Activated CD8-positive, alpha-beta T cell treated with anti-CD3 and anti-CD28 coated beads, Interleukin-2, amount 10 ng/mL, durations not matched to agents 7 days and 5 days (primary cell): ENCODE measurements around the gene POLR1C. TPM values are rescaled to one million over a fixed set of nuclear protein-coding genes. Genes with fewer than 3 reads are reported as not detected.
"Not testable (repeated sequence)": the region's sequence is repeated elsewhere in the genome, so short reads cannot be mapped to it uniquely, and the experiment has no call there.

Source experiments
- ATAC-seq: fragments of 150-1000 bp; cut with Tn5 transposase; one replicate; pipeline ENCODE4 v1.10.0; 2021; ENCODE audit warnings: moderate library complexity
- CTCF ChIA-PET: fragments of 350-600 bp; sonication (Branson Sonifier 250); formaldehyde crosslinking; loops from one replicate; lab custom pipeline; 2021; ENCODE audit warnings: antibody characterized with exemption; lab: Charles Lee
- POLR2A ChIA-PET: fragments of 350-600 bp; sonication (Branson Sonifier 250); formaldehyde crosslinking; loops from one replicate; lab custom pipeline; 2021; ENCODE audit warnings: antibody characterized with exemption; lab: Charles Lee
- DNase-seq: peaks from one replicate; pipeline ENCODE4 v3.0.0-alpha.2; 2020
- H3K27ac Mint-ChIP-seq: one replicate; pipeline ENCODE4 v1.8.0; 2021; ENCODE audit warnings: mild to moderate bottlenecking, mixed read lengths
- H3K27me3 Mint-ChIP-seq: one replicate; pipeline ENCODE4 v1.8.0; 2021; ENCODE audit warnings: low read depth, mixed read lengths
- H3K36me3 Mint-ChIP-seq: one replicate; pipeline ENCODE4 v1.8.0; 2021; ENCODE audit warnings: low read depth, mixed read lengths
- H3K4me1 Mint-ChIP-seq: one replicate; pipeline ENCODE4 v1.8.0; 2021; ENCODE audit warnings: low read depth, mixed read lengths
- H3K4me3 Mint-ChIP-seq: one replicate; pipeline ENCODE4 v1.8.0; 2021; ENCODE audit warnings: mild to moderate bottlenecking, mixed read lengths
- H3K9me3 Mint-ChIP-seq: one replicate; pipeline ENCODE4 v1.8.0; 2022; ENCODE audit warnings: mixed read lengths; ENCODE audit not compliant: insufficient read depth
- total RNA-seq, 2 experiments: library from RNA; stranded (reverse); gene quantifications; one replicate each; pipeline ENCODE4 v1.2.3, GENCODE V29; 2021

The POLR1C gene, protein sequence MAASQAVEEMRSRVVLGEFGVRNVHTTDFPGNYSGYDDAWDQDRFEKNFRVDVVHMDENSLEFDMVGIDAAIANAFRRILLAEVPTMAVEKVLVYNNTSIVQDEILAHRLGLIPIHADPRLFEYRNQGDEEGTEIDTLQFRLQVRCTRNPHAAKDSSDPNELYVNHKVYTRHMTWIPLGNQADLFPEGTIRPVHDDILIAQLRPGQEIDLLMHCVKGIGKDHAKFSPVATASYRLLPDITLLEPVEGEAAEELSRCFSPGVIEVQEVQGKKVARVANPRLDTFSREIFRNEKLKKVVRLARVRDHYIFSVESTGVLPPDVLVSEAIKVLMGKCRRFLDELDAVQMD
- 10 to 100 TPM; 34.7 to 35.4 TPM for total RNA-seq

DNA sequence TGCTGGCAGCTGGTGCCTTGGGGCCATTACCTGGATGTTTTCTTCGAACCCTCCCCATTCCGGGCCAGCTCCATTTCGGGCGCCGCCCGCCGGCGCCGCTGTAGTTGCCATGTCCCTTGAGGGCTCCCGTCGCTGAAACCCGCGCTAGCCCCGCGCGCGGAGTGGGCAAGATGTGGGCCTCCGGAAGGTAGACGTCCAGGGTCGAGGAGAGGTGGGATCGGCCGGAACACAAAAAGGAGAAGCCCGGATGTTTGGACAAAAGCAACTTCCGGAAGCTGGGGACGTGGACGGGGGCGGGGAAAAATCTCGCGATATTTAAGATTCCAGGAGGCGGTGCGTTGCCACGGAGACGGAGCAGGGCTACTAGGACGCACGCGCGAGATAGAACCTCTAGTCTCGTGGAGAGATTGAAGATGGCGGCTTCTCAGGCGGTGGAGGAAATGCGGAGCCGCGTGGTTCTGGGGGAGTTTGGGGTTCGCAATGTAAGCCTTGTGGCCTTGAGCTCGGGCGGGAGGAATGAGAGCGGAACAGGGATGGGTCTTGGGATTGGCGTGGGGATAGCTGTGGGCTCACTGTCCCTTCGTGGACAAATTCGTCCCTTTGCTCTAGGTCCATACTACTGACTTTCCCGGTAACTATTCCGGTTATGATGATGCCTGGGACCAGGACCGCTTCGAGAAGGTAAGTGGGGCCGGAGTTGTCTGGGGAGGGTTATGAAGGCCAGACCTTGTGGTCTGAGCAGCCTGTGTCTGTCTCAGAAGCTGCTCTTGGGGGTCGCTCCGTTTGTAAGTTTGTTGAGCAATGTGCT is at the start of gene POLR1C, which contains the start of gene YIPF3:
TSS of gene POLR1C (plus strand) at position 393 of the 808 bp plus-strand sequence. CDS start at position 414, 21 bp downstream.
TSS of gene YIPF3 (minus strand) at position 230 of the 808 bp plus-strand sequence. CDS start at position 111, 119 bp downstream.
- Mint-ChIP-seq H3K9me3 (no peaks in the 10 kb centered on the region), H3K4me1 (peaks cover 22% of the 10 kb centered on the region), H3K4me3 (no peak within 1 kb of the TSS), H3K36me3 (peaks cover 35% of the 10 kb centered on the region), H3K27me3 (no peaks in the 10 kb centered on the region), H3K27ac (no peak within 1 kb of the TSS)
- ChIA-PET CTCF (interaction anchor here (0.8 to 5.3 kb wide), 5 partner anchors 10 to 373 kb away, joined by 3 to 43 read pairs (median 3); partner anchors contain the start of gene DNPH1), POLR2A (interaction anchor here (0.8 to 1.9 kb wide), 12 partner anchors 10 to 587 kb away, joined by 3 to 9 read pairs (median 4); partner anchors contain the start of genes ABCC10, GTPBP2, POLH and TJAP1)
- ATAC-seq (peak; percentile 92), DNase-seq (peak; percentile 99)

DNA sequence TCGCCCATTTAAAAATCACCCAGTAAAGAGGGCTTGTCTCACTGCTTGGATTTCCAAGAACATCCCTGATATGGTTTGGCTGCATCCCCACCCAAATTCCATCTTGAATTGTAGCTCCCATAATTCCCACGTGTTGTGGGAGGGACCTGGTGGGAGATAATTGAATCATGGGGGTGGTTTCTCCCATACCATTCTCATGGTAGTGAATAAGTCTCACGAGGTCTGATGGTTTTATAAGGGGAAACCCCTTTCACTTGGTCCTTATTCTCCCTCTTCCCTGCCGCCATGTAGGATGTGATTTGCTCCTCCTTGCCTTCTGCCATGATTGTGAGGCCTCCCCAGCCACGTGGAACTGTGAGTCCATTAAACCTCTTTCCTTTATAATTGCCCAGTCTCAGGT is 49.6 kb upstream of the POLR1C start:
- POLR2A ChIA-PET = not testable (repeated sequence)

DNA sequence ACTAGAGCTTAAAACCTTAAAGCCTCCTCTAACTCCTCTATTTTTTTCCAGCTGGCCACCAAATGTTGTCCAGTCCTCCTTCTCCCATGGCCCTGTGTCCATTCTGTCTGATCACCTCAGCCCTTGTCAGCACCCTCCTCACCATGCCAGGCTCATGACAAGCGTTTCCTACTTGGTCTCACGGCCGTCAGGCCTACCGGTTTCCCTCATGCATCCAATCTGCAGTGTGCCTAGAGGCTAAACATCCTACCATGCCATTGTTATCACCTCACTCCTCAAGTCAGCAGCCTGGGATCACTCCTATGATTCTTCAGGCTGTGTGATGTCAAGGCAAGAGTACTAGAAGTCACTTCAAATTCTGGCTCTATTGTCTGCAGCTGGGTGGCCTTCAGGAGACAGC is 49.1 kb upstream of the POLR1C start:
- no peak for ATAC-seq
- ChIA-PET CTCF (interaction anchor here (1.8 kb wide), 1 partner anchor 9 kb away, joined by 4 read pairs; the partner anchor contains the start of gene TJAP1), POLR2A (no interaction called here)
- Mint-ChIP-seq H3K4me1 (no peaks in the 10 kb centered on the region), H3K27me3 (peaks cover 29% of the 10 kb centered on the region), H3K36me3 (no peaks in the 10 kb centered on the region), H3K4me3 (no peak overlapping the region), H3K9me3 (no peaks in the 10 kb centered on the region), H3K27ac (no peak overlapping the region)
- no peak for DNase-seq

More for the DNA sequence above, 49.6 kb upstream of the POLR1C start:
- not testable (repeated sequence) for H3K9me3 Mint-ChIP-seq, H3K27ac Mint-ChIP-seq, H3K36me3 Mint-ChIP-seq, H3K4me3 Mint-ChIP-seq, H3K4me1 Mint-ChIP-seq, ATAC-seq, DNase-seq
- peaks cover 34% of the 10 kb centered on the region for H3K27me3 Mint-ChIP-seq
- CTCF ChIA-PET = interaction anchor here (1.8 kb wide), 1 partner anchor 10 kb away, joined by 4 read pairs; the partner anchor contains the start of gene TJAP1

DNA sequence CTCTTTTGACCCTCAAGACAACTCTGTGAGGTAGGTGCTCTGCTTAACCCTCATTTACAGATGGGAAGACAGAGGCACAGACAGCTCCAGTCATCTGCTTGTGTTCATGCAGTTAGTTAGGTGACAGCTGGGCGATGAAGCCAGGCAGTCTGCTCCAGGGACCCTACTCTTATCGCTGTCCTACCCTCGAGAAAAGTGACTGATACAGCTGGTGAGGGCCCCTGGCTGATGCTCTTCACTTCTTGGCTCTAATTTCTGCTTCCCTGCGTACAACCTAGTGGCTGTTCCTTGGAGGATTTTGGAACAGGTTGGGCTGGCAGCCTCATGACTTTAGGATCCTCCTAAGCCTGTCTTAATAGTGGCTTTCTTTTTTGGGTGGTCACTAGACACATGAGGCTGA is 48.6 kb upstream of the POLR1C start:
- POLR2A ChIA-PET = no interaction called here
- no peaks in the 10 kb centered on the region for H3K36me3 Mint-ChIP-seq
- H3K4me3 Mint-ChIP-seq = no peak overlapping the region
- DNase-seq = no peak
- H3K9me3 Mint-ChIP-seq = no peaks in the 10 kb centered on the region
- H3K27ac Mint-ChIP-seq = no peak overlapping the region
- CTCF ChIA-PET = interaction anchor here (1.8 kb wide), 1 partner anchor 9 kb away, joined by 4 read pairs; the partner anchor contains the start of gene TJAP1
- no peaks in the 10 kb centered on the region for H3K4me1 Mint-ChIP-seq
- no peak for ATAC-seq
- H3K27me3 Mint-ChIP-seq = peaks cover 26% of the 10 kb centered on the region

DNA sequence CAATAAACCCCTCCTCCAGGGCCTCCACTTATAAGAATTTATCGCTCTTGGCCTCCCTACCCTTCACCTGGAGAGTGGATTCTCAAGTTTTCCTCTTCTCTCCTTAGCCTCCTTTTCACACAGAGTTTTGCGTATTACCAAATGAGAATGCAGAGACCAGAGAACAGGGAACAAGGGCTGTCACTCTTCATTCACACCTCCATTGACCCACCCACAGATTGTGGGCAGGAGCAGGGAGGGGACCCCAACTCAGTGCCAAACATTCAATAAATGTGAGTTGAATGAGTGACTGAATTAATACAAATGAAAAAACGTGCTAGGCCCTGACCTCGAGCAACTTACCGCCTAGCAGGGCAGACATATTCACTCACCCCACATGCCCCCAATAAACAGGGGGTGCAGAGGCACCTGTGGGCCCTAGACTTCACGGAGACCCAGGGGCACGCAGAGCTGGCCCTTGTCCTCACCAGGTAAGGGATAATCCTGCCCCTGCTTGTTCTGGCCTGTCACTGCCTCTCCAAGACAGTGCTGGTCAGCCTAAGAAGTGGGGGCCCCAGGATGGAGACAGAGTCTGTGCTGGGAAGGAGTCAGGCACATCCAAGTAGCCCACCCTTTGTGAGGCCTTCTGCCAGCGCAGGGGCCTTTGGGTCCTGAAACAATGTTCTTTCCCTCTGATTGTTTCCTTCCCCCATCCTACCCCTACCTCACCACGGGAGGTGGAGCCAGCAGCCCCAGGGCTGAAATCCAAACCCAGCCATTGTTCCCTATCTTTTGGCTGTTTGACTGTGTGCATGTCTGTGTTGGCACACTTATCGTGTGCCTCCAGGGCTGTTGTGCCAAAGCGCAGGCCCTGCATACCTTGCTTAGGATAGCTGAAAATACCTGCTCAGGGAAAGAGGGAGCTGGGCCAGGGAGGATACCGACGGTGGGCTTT is 47.9 kb upstream of the POLR1C start:
- ChIA-PET POLR2A (no interaction called here), CTCF (interaction anchor here (1.8 kb wide), 1 partner anchor 38 kb away, joined by 4 read pairs; no protein-coding TSS in a partner anchor)
- Mint-ChIP-seq H3K36me3 (no peaks in the 10 kb centered on the region), H3K4me1 (no peaks in the 10 kb centered on the region), H3K9me3 (no peaks in the 10 kb centered on the region), H3K27ac (no peak overlapping the region), H3K27me3 (peaks cover 24% of the 10 kb centered on the region), H3K4me3 (no peak overlapping the region)
- ATAC-seq (no peak), DNase-seq (no peak)

DNA sequence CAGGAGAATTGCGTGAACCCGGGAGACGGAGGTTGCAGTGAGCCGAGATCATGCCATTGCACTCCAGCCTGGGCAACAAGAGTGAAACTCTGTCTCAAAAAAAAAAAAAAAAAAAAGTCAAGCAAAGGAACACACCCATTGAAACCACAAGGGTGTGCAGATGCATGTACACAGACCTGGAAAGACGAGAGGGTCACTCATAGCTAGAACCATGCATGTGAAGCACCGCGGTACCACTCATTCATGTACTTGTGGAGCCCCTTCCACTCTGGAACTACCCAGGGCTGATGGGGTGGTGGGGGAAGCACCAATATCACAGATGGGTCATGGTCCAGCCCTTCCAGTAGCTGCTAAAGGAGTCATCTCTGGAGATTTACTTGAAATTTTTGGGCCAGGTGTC is 46.9 kb upstream of the POLR1C start:
- ATAC-seq (no peak), DNase-seq (no peak)
- Mint-ChIP-seq H3K27me3 (peaks cover 21% of the 10 kb centered on the region), H3K9me3 (no peaks in the 10 kb centered on the region), H3K4me1 (no peaks in the 10 kb centered on the region), H3K36me3 (no peaks in the 10 kb centered on the region), H3K4me3 (no peak overlapping the region), H3K27ac (no peak overlapping the region)
- POLR2A ChIA-PET = no interaction called here
- CTCF ChIA-PET = interaction anchor here (1.8 kb wide), 1 partner anchor 37 kb away, joined by 4 read pairs; no protein-coding TSS in a partner anchor

DNA sequence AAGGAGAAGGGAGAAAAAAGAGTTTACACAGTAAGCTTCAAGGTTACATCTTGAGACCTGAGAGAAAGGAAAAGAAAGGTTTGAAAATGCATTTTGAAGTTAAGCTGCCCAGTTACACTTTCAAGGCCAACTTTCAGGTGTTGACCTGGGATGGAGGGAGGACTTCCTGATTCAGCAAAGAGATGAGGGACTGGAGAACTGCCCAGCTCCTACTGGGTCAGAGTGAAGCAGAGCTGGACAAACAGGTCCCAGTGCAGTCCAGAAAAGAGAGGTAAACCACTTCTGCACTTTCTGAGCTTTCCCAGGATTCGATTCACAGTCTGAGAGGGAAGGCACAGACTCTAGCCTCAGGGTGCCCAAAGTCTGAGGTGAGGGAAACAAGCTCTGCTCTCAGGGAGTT is 45.5 kb upstream of the POLR1C start:
- ChIA-PET POLR2A (no interaction called here), CTCF (no interaction called here)
- no peak overlapping the region for H3K4me3 Mint-ChIP-seq
- H3K27me3 Mint-ChIP-seq = peaks cover 17% of the 10 kb centered on the region
- H3K27ac Mint-ChIP-seq = no peak overlapping the region
- no peaks in the 10 kb centered on the region for H3K9me3 Mint-ChIP-seq
- DNase-seq (no peak), ATAC-seq (no peak)
- no peaks in the 10 kb centered on the region for H3K4me1 Mint-ChIP-seq
- H3K36me3 Mint-ChIP-seq = no peaks in the 10 kb centered on the region

DNA sequence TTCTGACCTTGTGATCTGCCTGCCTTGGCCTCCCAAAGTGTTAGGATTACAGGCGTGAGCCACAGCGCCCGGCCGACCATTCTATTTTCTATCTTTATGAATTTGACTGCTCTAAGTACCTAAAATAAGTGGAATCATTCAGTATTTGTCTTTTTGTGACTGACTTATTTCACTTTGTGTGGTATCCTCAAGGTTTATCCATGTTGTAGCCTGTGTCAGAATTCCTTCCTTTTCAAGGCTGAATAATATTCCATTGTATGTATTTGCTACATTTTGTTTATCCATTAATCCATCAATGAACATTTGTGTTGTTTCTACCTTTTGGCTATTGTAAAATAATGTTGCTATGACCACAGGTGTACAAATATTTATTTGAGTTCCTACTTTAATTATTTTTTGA is 44.4 kb upstream of the POLR1C start:
- Mint-ChIP-seq H3K36me3 (no peaks in the 10 kb centered on the region), H3K9me3 (no peaks in the 10 kb centered on the region), H3K4me1 (peaks cover 10% of the 10 kb centered on the region), H3K27me3 (peaks cover 11% of the 10 kb centered on the region), H3K27ac (no peak overlapping the region), H3K4me3 (no peak overlapping the region)
- DNase-seq (no peak), ATAC-seq (no peak)
- POLR2A ChIA-PET = no interaction called here
- CTCF ChIA-PET = no interaction called here

DNA sequence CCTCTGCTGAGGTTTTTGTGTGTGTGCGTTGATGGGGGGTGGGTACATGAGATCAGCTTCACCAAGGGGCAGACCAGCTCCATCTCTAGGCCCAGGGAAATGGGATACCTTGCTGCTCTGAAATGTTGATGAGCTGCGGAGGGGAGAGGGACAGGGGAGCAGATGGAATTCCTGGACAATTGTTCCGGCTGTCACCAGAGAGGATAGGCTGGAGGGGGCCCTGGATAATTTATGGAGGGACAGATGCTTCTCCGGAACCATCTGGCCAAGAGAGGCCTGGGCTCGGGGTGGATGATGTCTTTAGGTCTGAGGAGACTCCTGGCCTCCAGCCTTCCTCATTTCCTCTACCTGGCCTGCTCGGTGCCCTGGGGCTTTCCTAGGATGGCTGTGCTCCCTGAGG is 41.4 kb upstream of the POLR1C start:
- H3K27me3 Mint-ChIP-seq = peaks cover 4% of the 10 kb centered on the region
- H3K4me3 Mint-ChIP-seq = no peak overlapping the region
- ATAC-seq = no peak
- ChIA-PET POLR2A (no interaction called here), CTCF (no interaction called here)
- DNase-seq = no peak
- peaks cover 29% of the 10 kb centered on the region for H3K4me1 Mint-ChIP-seq
- H3K36me3 Mint-ChIP-seq = no peaks in the 10 kb centered on the region
- no peaks in the 10 kb centered on the region for H3K9me3 Mint-ChIP-seq
- H3K27ac Mint-ChIP-seq = no peak overlapping the region

DNA sequence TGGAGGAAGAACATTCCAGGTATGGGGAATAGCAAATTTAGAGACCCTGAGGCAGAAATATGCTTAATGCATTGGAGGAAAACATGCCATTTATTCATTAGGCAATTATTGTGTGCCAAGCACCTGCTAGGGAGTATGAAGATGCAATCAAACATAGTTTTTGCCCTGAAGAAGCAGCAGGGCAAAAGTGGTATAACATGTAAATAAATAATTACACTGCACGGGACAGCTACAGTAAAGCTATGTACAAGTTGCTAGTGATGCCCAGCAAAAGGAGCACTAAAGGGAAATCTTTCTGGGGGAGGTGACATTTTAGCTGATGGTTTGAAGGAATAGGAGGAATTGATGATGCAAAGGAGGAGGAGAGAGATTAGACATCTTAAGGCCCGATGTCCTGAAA is 40.1 kb upstream of the POLR1C start:
- Mint-ChIP-seq H3K27me3 (no peaks in the 10 kb centered on the region), H3K4me1 (peaks cover 31% of the 10 kb centered on the region), H3K9me3 (no peaks in the 10 kb centered on the region), H3K4me3 (peak overlapping the region; percentile 97), H3K36me3 (no peaks in the 10 kb centered on the region), H3K27ac (peak overlapping the region; percentile 47)
- DNase-seq (no peak), ATAC-seq (peak; percentile 20)
- POLR2A ChIA-PET = interaction anchor here (0.6 to 1.5 kb wide), 4 partner anchors 10 to 152 kb away, joined by 3 to 6 read pairs (median 4); partner anchors contain the start of gene GTPBP2
- CTCF ChIA-PET = interaction anchor here (0.7 to 1.8 kb wide), 4 partner anchors 9 to 30 kb away, joined by 3 to 5 read pairs (median 4); partner anchors contain the start of gene DLK2
